ENCODE data around the gene TMEM132C.

- TF ChIP-seq EGR1 (IDR thresholded peaks at IDR 0.05; ENCODE audit: low read depth in 2 of 2) = no peak
- no peak for TF ChIP-seq GABPA (IDR thresholded peaks at IDR 0.05 in 1 of 2, conservative IDR thresholded peaks at IDR 0.05 in 1 of 2)
- TF ChIP-seq, protein P1, sequence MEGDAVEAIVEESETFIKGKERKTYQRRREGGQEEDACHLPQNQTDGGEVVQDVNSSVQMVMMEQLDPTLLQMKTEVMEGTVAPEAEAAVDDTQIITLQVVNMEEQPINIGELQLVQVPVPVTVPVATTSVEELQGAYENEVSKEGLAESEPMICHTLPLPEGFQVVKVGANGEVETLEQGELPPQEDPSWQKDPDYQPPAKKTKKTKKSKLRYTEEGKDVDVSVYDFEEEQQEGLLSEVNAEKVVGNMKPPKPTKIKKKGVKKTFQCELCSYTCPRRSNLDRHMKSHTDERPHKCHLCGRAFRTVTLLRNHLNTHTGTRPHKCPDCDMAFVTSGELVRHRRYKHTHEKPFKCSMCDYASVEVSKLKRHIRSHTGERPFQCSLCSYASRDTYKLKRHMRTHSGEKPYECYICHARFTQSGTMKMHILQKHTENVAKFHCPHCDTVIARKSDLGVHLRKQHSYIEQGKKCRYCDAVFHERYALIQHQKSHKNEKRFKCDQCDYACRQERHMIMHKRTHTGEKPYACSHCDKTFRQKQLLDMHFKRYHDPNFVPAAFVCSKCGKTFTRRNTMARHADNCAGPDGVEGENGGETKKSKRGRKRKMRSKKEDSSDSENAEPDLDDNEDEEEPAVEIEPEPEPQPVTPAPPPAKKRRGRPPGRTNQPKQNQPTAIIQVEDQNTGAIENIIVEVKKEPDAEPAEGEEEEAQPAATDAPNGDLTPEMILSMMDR (IDR thresholded peaks at IDR 0.05; ENCODE audit: low read depth, low read length, missing input control) = no peak
Observed at GRCh38 chr12:128459067-128459466, 192.1 kb downstream of the TMEM132C start.

Data from liver (tissue), 3 donors.